ENCODE measurements around the gene PRR20G.

The PRR20G gene

GRCh38 chr3:127329631-127330285, 41.9 kb upstream of the PRR20G start:
- H2AK5ac ChIP-seq (ENCODE audit: low read length) = no peak overlapping the region
- no peaks in the 10 kb centered on the region for H3K79me2 ChIP-seq (ENCODE audit: control insufficient read depth, insufficient read depth, low read length, poor library complexity)
- no peak for DNase-seq
- no peak overlapping the region for H3K14ac ChIP-seq (ENCODE audit: low read length)
- H3K4me2 ChIP-seq (ENCODE audit: low read length) = no peak overlapping the region
- no peak overlapping the region for H3K4ac ChIP-seq (ENCODE audit: low read depth, low read length)
- no peak overlapping the region for H3K4me3 ChIP-seq (ENCODE audit: low read depth, low read length)
- H3K27me3 ChIP-seq (ENCODE audit: insufficient read depth, low read length) = no peaks in the 10 kb centered on the region
- H3K79me1 ChIP-seq (ENCODE audit: low read length) = no peaks in the 10 kb centered on the region
- no peak overlapping the region for H3K9ac ChIP-seq (ENCODE audit: low read length)
- peaks cover 9% of the 10 kb centered on the region for H3K9me3 ChIP-seq (ENCODE audit: insufficient read depth, low read depth, low read length)
- WGBS (ENCODE audit: extremely low coverage, insufficient coverage, insufficient read length) = no CpG with 5 or more reads among the region's 2 CpGs
- H2AFZ ChIP-seq (ENCODE audit: insufficient read depth, low read length, poor library complexity) = no peak overlapping the region
- no peak overlapping the region for H4K91ac ChIP-seq (ENCODE audit: low read depth, low read length)
- H3K36me3 ChIP-seq (ENCODE audit: control insufficient read depth in 1 of 2, insufficient read depth in 2 of 2, low read length in 2 of 2) = no peaks in the 10 kb centered on the region
- no peak overlapping the region for H2BK12ac ChIP-seq (ENCODE audit: low read length)
- H4K8ac ChIP-seq (ENCODE audit: low read depth, low read length) = no peak overlapping the region
- no peak overlapping the region for H2BK5ac ChIP-seq (ENCODE audit: low read depth, low read length, poor library complexity)
- no peak overlapping the region for H3K18ac ChIP-seq (ENCODE audit: low read length)
- no peaks in the 10 kb centered on the region for H3K4me1 ChIP-seq (ENCODE audit: control insufficient read depth in 1 of 2, insufficient read depth in 2 of 2, low read length in 2 of 2)
- no peak overlapping the region for H3K27ac ChIP-seq (ENCODE audit: low read depth, low read length)
- H2BK120ac ChIP-seq (ENCODE audit: insufficient read depth, low read length, poor library complexity) = no peak overlapping the region
- H3K23ac ChIP-seq (ENCODE audit: low read length) = no peak overlapping the region
- H4K12ac ChIP-seq (ENCODE audit: low read depth, low read length) = no peak overlapping the region

- Histone ChIP-seq H3K4ac (ENCODE audit: low read depth, low read length) (no peak overlapping the region), H3K9ac (ENCODE audit: low read length) (no peak overlapping the region), H2BK5ac (ENCODE audit: low read depth, low read length, poor library complexity) (no peak overlapping the region), H3K27ac (ENCODE audit: low read depth, low read length) (no peak overlapping the region), H4K91ac (ENCODE audit: low read depth, low read length) (no peak overlapping the region), H3K23ac (ENCODE audit: low read length) (no peak overlapping the region), H4K8ac (ENCODE audit: low read depth, low read length) (no peak overlapping the region), H3K9me3 (ENCODE audit: insufficient read depth, low read depth, low read length) (peaks cover 11% of the 10 kb centered on the region), H3K36me3 (ENCODE audit: control insufficient read depth in 1 of 2, insufficient read depth in 2 of 2, low read length in 2 of 2) (no peaks in the 10 kb centered on the region), H2AFZ (ENCODE audit: insufficient read depth, low read length, poor library complexity) (no peak overlapping the region), H3K4me3 (ENCODE audit: low read depth, low read length) (no peak overlapping the region), H3K14ac (ENCODE audit: low read length) (no peak overlapping the region), H3K4me1 (ENCODE audit: control insufficient read depth in 1 of 2, insufficient read depth in 2 of 2, low read length in 2 of 2) (no peaks in the 10 kb centered on the region), H3K4me2 (ENCODE audit: low read length) (no peak overlapping the region), H3K79me2 (ENCODE audit: control insufficient read depth, insufficient read depth, low read length, poor library complexity) (no peaks in the 10 kb centered on the region), H3K27me3 (ENCODE audit: insufficient read depth, low read length) (no peaks in the 10 kb centered on the region), H3K18ac (ENCODE audit: low read length) (no peak overlapping the region), H2AK5ac (ENCODE audit: low read length) (no peak overlapping the region), H3K79me1 (ENCODE audit: low read length) (no peaks in the 10 kb centered on the region), H2BK12ac (ENCODE audit: low read length) (no peak overlapping the region), H2BK120ac (ENCODE audit: insufficient read depth, low read length, poor library complexity) (no peak overlapping the region), H4K12ac (ENCODE audit: low read depth, low read length) (no peak overlapping the region)
- no peak for DNase-seq
These were observed 40.6 kb upstream of the PRR20G start for GRCh38 chr3:127328421-127328820.

DNA sequence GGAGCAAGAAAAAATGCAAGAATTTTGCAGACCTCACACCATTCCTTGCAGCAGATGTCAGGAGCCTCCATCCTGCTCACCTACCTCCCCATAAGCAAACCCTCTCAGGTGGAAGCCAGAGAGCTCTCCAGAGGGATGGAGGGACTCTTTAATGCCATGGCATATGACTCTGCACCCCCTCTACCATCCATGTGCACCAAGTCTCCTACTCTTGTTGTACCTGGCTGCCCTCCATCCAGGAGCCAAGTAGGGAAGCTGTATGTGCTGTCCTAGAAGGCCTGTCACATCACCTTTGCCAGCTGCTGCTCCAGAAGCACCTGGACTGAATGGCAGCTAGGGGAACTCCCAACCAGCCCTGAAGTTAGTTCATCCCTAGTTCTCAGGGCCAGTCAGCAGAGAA, 38.5 kb upstream of the PRR20G start:
- Histone ChIP-seq H3K79me2 (ENCODE audit: control insufficient read depth, insufficient read depth, low read length, poor library complexity) (no peaks in the 10 kb centered on the region), H3K9me3 (ENCODE audit: insufficient read depth, low read depth, low read length) (peaks cover 14% of the 10 kb centered on the region), H3K9ac (ENCODE audit: low read length) (no peak overlapping the region), H4K8ac (ENCODE audit: low read depth, low read length) (no peak overlapping the region), H3K18ac (ENCODE audit: low read length) (no peak overlapping the region), H2BK12ac (ENCODE audit: low read length) (no peak overlapping the region), H4K12ac (ENCODE audit: low read depth, low read length) (no peak overlapping the region), H3K4ac (ENCODE audit: low read depth, low read length) (no peak overlapping the region), H3K79me1 (ENCODE audit: low read length) (no peaks in the 10 kb centered on the region), H3K14ac (ENCODE audit: low read length) (no peak overlapping the region), H4K91ac (ENCODE audit: low read depth, low read length) (no peak overlapping the region), H2AFZ (ENCODE audit: insufficient read depth, low read length, poor library complexity) (no peak overlapping the region), H3K36me3 (ENCODE audit: control insufficient read depth in 1 of 2, insufficient read depth in 2 of 2, low read length in 2 of 2) (no peaks in the 10 kb centered on the region), H3K27me3 (ENCODE audit: insufficient read depth, low read length) (no peaks in the 10 kb centered on the region), H3K4me2 (ENCODE audit: low read length) (no peak overlapping the region), H3K23ac (ENCODE audit: low read length) (no peak overlapping the region), H3K4me1 (ENCODE audit: control insufficient read depth in 1 of 2, insufficient read depth in 2 of 2, low read length in 2 of 2) (no peaks in the 10 kb centered on the region), H2BK5ac (ENCODE audit: low read depth, low read length, poor library complexity) (no peak overlapping the region), H3K27ac (ENCODE audit: low read depth, low read length) (no peak overlapping the region), H2BK120ac (ENCODE audit: insufficient read depth, low read length, poor library complexity) (no peak overlapping the region), H2AK5ac (ENCODE audit: low read length) (no peak overlapping the region), H3K4me3 (ENCODE audit: low read depth, low read length) (no peak overlapping the region)
- DNase-seq = no peak

DNA sequence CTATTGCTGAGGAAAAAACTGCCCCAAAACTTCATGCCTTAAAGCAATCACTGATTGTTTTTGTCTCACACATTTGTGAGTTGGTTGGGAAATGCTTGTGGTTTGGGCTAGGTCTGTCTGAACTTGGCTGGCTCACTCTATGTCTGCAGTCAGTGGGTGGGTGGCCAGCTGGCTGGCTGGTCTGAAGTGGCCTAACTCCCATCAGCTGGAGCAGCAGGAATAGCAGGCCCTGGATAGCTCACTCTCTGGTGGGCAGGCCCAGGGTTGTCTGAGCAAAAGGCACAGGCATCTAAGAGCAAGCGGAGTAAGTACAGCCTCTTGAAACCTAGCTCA, 37.7 kb upstream of the PRR20G start:
- no peaks in the 10 kb centered on the region for H3K79me1 ChIP-seq (ENCODE audit: low read length)
- H2AK5ac ChIP-seq (ENCODE audit: low read length) = no peak overlapping the region
- no CpG with 5 or more reads among the region's 1 CpG for WGBS (ENCODE audit: extremely low coverage, insufficient coverage, insufficient read length)
- no peaks in the 10 kb centered on the region for H3K79me2 ChIP-seq (ENCODE audit: control insufficient read depth, insufficient read depth, low read length, poor library complexity)
- no peak overlapping the region for H3K14ac ChIP-seq (ENCODE audit: low read length)
- H3K9me3 ChIP-seq (ENCODE audit: insufficient read depth, low read depth, low read length) = peaks cover 15% of the 10 kb centered on the region
- no peaks in the 10 kb centered on the region for H3K36me3 ChIP-seq (ENCODE audit: control insufficient read depth in 1 of 2, insufficient read depth in 2 of 2, low read length in 2 of 2)
- no peak overlapping the region for H4K8ac ChIP-seq (ENCODE audit: low read depth, low read length)
- no peak for DNase-seq
- H2BK5ac ChIP-seq (ENCODE audit: low read depth, low read length, poor library complexity) = no peak overlapping the region
- H3K4me1 ChIP-seq (ENCODE audit: control insufficient read depth in 1 of 2, insufficient read depth in 2 of 2, low read length in 2 of 2) = no peaks in the 10 kb centered on the region
- H3K27me3 ChIP-seq (ENCODE audit: insufficient read depth, low read length) = no peaks in the 10 kb centered on the region
- no peak overlapping the region for H3K9ac ChIP-seq (ENCODE audit: low read length)
- H3K18ac ChIP-seq (ENCODE audit: low read length) = no peak overlapping the region
- no peak overlapping the region for H4K12ac ChIP-seq (ENCODE audit: low read depth, low read length)
- no peak overlapping the region for H3K4me2 ChIP-seq (ENCODE audit: low read length)
- no peak overlapping the region for H2BK12ac ChIP-seq (ENCODE audit: low read length)
- H3K4ac ChIP-seq (ENCODE audit: low read depth, low read length) = no peak overlapping the region
- H4K91ac ChIP-seq (ENCODE audit: low read depth, low read length) = no peak overlapping the region
- H2BK120ac ChIP-seq (ENCODE audit: insufficient read depth, low read length, poor library complexity) = no peak overlapping the region
- no peak overlapping the region for H3K23ac ChIP-seq (ENCODE audit: low read length)
- no peak overlapping the region for H3K27ac ChIP-seq (ENCODE audit: low read depth, low read length)
- H3K4me3 ChIP-seq (ENCODE audit: low read depth, low read length) = no peak overlapping the region
- no peak overlapping the region for H2AFZ ChIP-seq (ENCODE audit: insufficient read depth, low read length, poor library complexity)
